Esophagus muscularis mucosa (tissue), 4 donors: Measurements from ENCODE around the gene OSBPL7. TPM values are rescaled to one million over a fixed set of nuclear protein-coding genes. Genes with fewer than 3 reads are reported as not detected.

Experiments used
- DNase-seq: peaks from one replicate; pipeline ENCODE4 v3.0.0-alpha.2; 2017; ENCODE audit errors: extremely low spot score
- H3K27ac ChIP-seq, 4 donors: fragments of 200-600 bp; sonication (generic); replicated peaks in 1 of 4; 1 replicate in 3 of 4; 2 replicates in 1 of 4; pipeline ENCODE4 v1.5.1; 2016 to 2019; ENCODE audit warnings: mild to moderate bottlenecking in 1 of 4
- H3K27me3 ChIP-seq, 4 donors: fragments of 200-600 bp; sonication (generic); one replicate each; pipeline versions ENCODE4 v1.5.1 to v1.6.0; 2016 to 2019
- H3K36me3 ChIP-seq, 4 donors: fragments of 200-600 bp; sonication (generic); one replicate each; pipeline ENCODE4 v1.5.1; 2016 to 2019
- H3K4me1 ChIP-seq, 4 donors: fragments of 200-600 bp; sonication (generic); one replicate each; pipeline ENCODE4 v1.5.1; 2016 to 2019
- H3K4me3 ChIP-seq, 4 donors: fragments of 200-600 bp; sonication (generic); 1 replicate in 2 of 4; 2 replicates in 2 of 4; pipeline ENCODE4 v1.5.1; 2016 to 2019; ENCODE audit warnings: mild to moderate bottlenecking in 4 of 4, moderate library complexity in 1 of 4
- H3K9me3 ChIP-seq, 4 donors: fragments of 200-600 bp; sonication (generic); 1 replicate in 3 of 4; 2 replicates in 1 of 4; pipeline ENCODE4 v1.5.1; 2016 to 2019
- EP300 ChIP-seq: sonication (generic); formaldehyde crosslinking; IDR thresholded peaks from one replicate; pipeline ENCODE4 v1.6.1; 2017; ENCODE audit warnings: antibody characterized with exemption
- POLR2A ChIP-seq: fragments of 450-650 bp; IDR thresholded peaks from one replicate; pipeline ENCODE4 v1.6.1; 2017; ENCODE audit warnings: antibody characterized with exemption, moderate library complexity, mild to moderate bottlenecking, low read depth
- POLR2AphosphoS5 ChIP-seq, 2 donors: sonication (generic); formaldehyde crosslinking; IDR thresholded peaks; one replicate each; pipeline ENCODE4 v1.6.1; 2017; ENCODE audit warnings: antibody characterized with exemption in 2 of 2
- WGBS: methylation state at CpG from one replicate; pipeline ENCODE4 v1.1.5; 2018; 5-methylcytosine and 5-hydroxymethylcytosine counted together
- intact Hi-C: fragments of 100-400 bp; cut with DNase I; formaldehyde crosslinking; loops from one replicate; pipeline ENCODE4 v1.15.1; 2023
- total RNA-seq, 4 donors: library from RNA; depleted of rRNA; stranded (reverse); fragments of >200 nt; gene quantifications; one replicate each; pipeline versions ENCODE4 v1.1.0 to v1.2.1, GENCODE V29; 2016
- TF ChIP-seq, protein P1 (sequence below), 3 experiments: fragments of 200-600 bp in 2 of 3; fragments of 450-650 bp in 1 of 3; sonication (generic) in 2 of 3; IDR thresholded peaks; one replicate each; pipeline ENCODE4 v1.5.1; 2017 to 2019; ENCODE audit warnings: antibody characterized with exemption in 3 of 3, mild to moderate bottlenecking in 2 of 3, moderate library complexity in 1 of 3

Gene OSBPL7
- total RNA-seq, 4 donors from 2014 or later, result 2.0 to 8.4 (median 4.7) TPM

DNA sequence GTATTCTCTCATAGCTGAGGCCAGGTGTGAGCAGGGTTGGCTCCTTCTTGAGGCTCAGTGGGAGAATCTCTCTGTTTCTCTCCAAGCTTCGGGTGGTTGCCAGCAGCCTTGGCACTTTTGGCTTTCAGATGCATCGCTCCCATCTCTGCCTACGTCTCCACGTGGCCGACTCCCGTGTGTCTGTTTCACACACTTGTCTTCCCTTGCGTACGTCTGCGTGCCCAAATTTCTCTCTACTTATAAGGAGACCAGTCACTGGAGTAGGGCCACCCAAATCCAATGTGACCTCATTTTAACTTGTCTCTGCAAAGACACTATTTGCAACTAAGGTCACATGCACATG is 14.7 kb downstream of the OSBPL7 start:
- TF ChIP-seq POLR2AphosphoS5 (IDR thresholded peaks at IDR 0.05) (no peak), POLR2A (no peak), EP300 (no peak)
- TF ChIP-seq, protein P1, sequence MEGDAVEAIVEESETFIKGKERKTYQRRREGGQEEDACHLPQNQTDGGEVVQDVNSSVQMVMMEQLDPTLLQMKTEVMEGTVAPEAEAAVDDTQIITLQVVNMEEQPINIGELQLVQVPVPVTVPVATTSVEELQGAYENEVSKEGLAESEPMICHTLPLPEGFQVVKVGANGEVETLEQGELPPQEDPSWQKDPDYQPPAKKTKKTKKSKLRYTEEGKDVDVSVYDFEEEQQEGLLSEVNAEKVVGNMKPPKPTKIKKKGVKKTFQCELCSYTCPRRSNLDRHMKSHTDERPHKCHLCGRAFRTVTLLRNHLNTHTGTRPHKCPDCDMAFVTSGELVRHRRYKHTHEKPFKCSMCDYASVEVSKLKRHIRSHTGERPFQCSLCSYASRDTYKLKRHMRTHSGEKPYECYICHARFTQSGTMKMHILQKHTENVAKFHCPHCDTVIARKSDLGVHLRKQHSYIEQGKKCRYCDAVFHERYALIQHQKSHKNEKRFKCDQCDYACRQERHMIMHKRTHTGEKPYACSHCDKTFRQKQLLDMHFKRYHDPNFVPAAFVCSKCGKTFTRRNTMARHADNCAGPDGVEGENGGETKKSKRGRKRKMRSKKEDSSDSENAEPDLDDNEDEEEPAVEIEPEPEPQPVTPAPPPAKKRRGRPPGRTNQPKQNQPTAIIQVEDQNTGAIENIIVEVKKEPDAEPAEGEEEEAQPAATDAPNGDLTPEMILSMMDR (IDR thresholded peaks at IDR 0.05), result no peak
- peaks cover 0 to 43% (median 39%) of the 10 kb centered on the region in 4 donors for H3K36me3 ChIP-seq
- no peak overlapping the region for H3K27ac ChIP-seq
- intact Hi-C loops, result loop anchor here (10.0 kb wide), 1 partner anchor 142 kb away; no protein-coding TSS in a partner anchor
- WGBS, result 84% methylated on average over 9 of the region's 9 CpGs
- no peak overlapping the region for H3K4me3 ChIP-seq
- peaks cover 0 to 16% (median 0%) of the 10 kb centered on the region in 4 donors for H3K4me1 ChIP-seq
- H3K27me3 ChIP-seq, result peaks cover 0 to 19% (median 0%) of the 10 kb centered on the region in 4 donors
- no peaks in the 10 kb centered on the region for H3K9me3 ChIP-seq
- no peak for DNase-seq

DNA sequence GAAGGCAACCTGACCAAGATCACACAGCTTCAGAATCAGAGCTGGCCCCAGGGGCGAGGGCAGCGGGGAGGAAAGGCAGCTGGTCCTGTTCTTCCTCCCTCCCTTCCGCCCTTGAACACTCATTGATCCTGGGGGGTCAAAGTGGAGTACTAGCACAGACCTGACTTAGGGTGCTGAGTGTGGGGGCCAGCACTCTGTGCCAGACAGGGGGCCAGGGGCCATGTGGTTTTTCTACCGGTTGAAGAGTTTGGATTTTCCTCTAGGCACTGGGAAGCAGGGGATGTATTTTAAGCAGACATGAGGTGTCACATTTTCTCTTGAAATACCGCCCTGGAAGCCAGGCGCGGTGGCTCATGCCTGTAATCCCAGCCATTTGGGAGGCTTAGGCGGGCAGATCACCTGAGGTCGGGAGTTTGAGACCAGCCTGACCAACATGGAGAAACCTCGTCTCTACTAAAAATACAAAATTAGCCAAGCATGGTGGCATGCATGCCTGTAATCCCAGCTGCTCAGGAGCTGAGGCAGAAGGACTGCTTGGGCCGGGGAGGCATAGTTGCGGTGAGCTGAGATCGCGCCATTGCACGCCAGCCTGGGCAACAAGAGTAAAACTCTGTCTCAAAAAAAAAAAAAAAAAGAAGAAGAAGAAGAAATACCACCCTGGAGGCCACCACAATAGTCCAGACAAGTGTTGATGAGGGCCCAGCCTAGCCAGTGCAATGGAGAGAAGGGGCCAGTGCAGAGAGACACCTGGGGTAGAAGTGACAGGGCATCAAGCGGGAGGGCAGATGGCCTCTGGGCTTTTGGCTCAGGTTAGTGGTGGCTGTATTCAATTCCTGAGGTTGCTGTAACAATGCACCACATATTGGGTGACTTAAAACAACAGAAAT is 15.3 kb downstream of the OSBPL7 start:
- intact Hi-C loops, result loop anchor here (10.0 kb wide), 1 partner anchor 141 kb away; no protein-coding TSS in a partner anchor
- H3K36me3 ChIP-seq, result peaks cover 0 to 39% (median 39%) of the 10 kb centered on the region in 4 donors
- no peak for TF ChIP-seq EP300
- TF ChIP-seq POLR2A, result no peak
- H3K4me1 ChIP-seq, result peaks cover 0 to 13% (median 0%) of the 10 kb centered on the region in 4 donors
- peaks cover 0 to 22% (median 0%) of the 10 kb centered on the region in 4 donors for H3K27me3 ChIP-seq
- no peak overlapping the region for H3K27ac ChIP-seq
- DNase-seq, result no peak
- 77% methylated on average over 13 of the region's 16 CpGs for WGBS
- H3K4me3 ChIP-seq, result no peak overlapping the region
- no peaks in the 10 kb centered on the region for H3K9me3 ChIP-seq

DNA sequence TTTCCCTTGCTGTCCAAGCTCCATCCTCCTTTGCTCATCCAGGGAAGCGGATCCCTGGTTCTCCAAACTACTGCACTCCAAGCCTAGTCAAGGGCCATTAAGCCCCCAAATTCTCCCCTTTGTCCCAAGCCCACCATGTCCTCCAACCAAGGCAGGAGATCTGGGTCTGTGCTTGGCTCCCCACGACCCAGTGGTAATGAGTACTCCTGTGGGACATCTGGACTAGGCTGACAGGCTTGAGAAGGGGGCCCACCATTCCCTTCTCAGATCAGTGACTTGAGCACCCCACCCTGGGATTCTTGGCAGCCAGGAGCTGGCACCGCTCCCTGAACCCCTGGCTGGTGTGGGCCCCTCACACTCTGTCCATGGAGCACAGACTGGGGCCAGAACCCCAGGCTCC is 17.1 kb downstream of the OSBPL7 start:
- Histone ChIP-seq H3K9me3 (no peaks in the 10 kb centered on the region), H3K4me1 (no peaks in the 10 kb centered on the region), H3K4me3 (no peak overlapping the region), H3K27ac (no peak overlapping the region), H3K36me3 (peaks cover 0 to 29% (median 26%) of the 10 kb centered on the region in 4 donors), H3K27me3 (peaks cover 0 to 22% (median 0%) of the 10 kb centered on the region in 4 donors)
- intact Hi-C loops, result loop anchor here (10.0 kb wide), 1 partner anchor 140 kb away; no protein-coding TSS in a partner anchor
- TF ChIP-seq POLR2A (no peak), EP300 (no peak)
- TF ChIP-seq, protein P1 (IDR thresholded peaks at IDR 0.05), result no peak
- no peak for DNase-seq
- WGBS, result 63% methylated on average over 3 of the region's 3 CpGs

DNA sequence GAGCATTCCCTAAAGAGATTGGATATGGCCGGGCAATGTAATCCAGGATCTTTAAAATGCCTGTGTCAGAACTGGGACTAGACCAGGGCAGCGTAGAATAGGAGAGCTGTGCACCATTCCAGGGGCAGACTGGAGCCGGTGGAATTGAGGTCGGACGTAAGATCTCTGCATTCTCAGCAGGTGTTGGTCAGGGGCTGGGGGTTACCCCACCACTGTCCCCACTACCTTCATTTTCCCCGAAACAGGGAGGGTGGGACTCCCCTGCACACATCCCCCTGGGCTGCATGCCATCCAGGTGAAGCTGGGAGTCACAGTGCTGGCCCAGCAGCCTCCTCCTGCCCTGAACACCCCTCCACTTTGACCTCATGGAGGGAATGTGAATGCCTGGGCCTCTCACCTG is 17.8 kb downstream of the OSBPL7 start:
- WGBS, result 79% methylated on average over 6 of the region's 6 CpGs
- TF ChIP-seq, protein P1 (IDR thresholded peaks at IDR 0.05), result no peak
- no peak for TF ChIP-seq POLR2AphosphoS5 (IDR thresholded peaks at IDR 0.05)
- TF ChIP-seq EP300, result no peak
- Histone ChIP-seq H3K4me1 (no peaks in the 10 kb centered on the region), H3K36me3 (peaks cover 0 to 22% (median 19%) of the 10 kb centered on the region in 4 donors), H3K27me3 (peaks cover 0 to 22% (median 0%) of the 10 kb centered on the region in 4 donors), H3K4me3 (no peak overlapping the region), H3K27ac (no peak overlapping the region), H3K9me3 (no peaks in the 10 kb centered on the region)
- intact Hi-C loops, result loop anchor here (10.0 kb wide), 1 partner anchor 139 kb away; no protein-coding TSS in a partner anchor
- DNase-seq, result no peak

- no peak for DNase-seq
- WGBS, result 64% methylated on average over 5 of the region's 5 CpGs
- Histone ChIP-seq H3K36me3 (peaks cover 0 to 16% (median 13%) of the 10 kb centered on the region in 4 donors), H3K27me3 (peaks cover 0 to 22% (median 0%) of the 10 kb centered on the region in 4 donors), H3K27ac (no peak overlapping the region), H3K4me3 (no peak overlapping the region), H3K4me1 (no peaks in the 10 kb centered on the region), H3K9me3 (no peaks in the 10 kb centered on the region)
- intact Hi-C loops, result loop anchor here (10.0 kb wide), 1 partner anchor 138 kb away; no protein-coding TSS in a partner anchor
- TF ChIP-seq EP300, result no peak
- TF ChIP-seq, protein P1 (IDR thresholded peaks at IDR 0.05), result no peak
- no peak for TF ChIP-seq POLR2A
- TF ChIP-seq POLR2AphosphoS5 (IDR thresholded peaks at IDR 0.05), result no peak
Observed at GRCh38 chr17:47803201-47803600, 18.4 kb downstream of the OSBPL7 start.
